GM12874 (cell line): ENCODE results near the gene ST8SIA4.

Experiments used
- TF ChIP-seq, protein P1 (sequence below): IDR thresholded peaks from 2 replicates; pipeline ENCODE4 v1.5.1; 2011; ENCODE audit warnings: low read depth, mild to moderate bottlenecking, control low read depth, low read length, moderate library complexity; ENCODE audit not compliant: insufficient read depth

The ST8SIA4 gene

DNA sequence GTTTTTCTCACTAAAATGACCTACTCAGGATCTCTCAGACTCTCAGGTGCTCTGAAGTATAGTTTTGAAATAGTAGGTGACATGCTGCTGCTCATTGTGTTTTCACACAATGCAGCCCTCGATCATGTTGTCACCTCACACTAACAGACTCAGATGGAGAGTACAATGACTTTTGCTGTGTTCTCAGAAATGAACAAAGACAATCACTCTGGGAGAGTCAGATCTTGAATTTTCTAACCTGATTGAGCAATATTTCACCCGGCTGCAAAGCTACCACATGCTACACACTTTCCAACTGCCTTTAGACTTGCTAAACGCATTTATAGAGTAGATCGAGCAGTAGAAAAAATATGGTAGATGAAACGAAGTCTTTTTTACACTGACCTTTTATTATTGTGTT lies 113.4 kb downstream of the ST8SIA4 start:
- TF ChIP-seq, protein P1, sequence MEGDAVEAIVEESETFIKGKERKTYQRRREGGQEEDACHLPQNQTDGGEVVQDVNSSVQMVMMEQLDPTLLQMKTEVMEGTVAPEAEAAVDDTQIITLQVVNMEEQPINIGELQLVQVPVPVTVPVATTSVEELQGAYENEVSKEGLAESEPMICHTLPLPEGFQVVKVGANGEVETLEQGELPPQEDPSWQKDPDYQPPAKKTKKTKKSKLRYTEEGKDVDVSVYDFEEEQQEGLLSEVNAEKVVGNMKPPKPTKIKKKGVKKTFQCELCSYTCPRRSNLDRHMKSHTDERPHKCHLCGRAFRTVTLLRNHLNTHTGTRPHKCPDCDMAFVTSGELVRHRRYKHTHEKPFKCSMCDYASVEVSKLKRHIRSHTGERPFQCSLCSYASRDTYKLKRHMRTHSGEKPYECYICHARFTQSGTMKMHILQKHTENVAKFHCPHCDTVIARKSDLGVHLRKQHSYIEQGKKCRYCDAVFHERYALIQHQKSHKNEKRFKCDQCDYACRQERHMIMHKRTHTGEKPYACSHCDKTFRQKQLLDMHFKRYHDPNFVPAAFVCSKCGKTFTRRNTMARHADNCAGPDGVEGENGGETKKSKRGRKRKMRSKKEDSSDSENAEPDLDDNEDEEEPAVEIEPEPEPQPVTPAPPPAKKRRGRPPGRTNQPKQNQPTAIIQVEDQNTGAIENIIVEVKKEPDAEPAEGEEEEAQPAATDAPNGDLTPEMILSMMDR = no peak

DNA sequence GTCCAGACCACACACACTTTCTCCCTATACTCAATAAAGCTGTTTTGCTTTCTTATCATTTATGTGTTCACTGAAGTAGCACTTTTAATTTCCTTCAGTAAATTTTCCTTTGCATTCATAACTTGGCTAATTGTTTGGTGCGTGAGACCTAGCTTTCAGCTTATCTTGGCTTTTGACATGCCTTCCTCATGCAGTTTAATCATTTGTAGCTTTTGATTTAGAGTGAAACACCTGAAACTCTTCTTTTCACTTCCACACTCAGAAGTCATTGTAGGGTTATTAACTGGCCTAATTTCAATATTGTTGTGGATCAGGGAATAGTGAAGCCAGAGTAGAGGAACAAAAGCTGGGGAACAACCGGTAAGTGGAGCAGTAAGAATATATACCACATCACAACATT lies 114.7 kb downstream of the ST8SIA4 start:
- TF ChIP-seq, protein P1 = no peak

DNA sequence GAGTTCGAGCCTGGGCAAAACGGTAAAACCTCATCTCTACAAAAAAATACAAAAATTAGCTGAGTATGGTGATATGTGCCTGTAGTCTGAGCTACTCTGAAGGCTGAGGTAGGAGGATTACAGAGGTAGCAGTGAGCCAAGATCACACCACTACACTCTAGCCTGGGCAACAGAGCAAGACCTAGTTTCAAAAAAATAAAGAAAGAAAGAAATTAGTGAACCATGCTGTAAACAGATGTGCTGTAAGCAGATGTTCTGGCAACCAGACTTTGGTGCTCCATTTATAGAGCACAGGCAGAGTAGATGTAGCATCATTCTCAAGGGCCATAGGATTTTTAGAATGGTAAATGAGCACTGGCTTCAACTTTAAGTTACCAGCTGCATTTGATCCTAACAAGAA lies 115.4 kb downstream of the ST8SIA4 start:
- TF ChIP-seq, protein P1 = no peak

DNA sequence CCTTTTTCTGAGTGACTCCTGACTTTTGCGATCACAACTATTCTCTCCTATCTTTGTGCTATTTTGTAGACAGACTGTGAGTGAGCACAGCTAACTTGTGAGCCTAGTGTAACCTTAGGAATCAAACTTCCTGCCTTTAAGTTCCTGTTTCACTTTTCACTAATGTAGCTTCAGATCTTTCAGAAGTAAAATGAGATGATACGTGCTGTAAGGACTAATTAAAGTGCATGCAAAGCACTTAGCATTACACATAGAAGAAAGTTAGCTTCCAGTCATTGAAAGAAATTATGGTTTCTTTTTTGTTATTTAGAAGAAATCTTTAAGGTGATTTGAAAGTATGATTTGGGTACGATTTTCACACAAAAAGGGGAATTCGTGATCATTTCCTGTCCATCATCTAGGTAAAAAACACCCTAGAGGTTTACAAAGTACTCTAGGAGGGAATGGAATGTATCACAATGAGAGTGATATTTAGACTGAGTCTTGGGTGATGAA lies 122.7 kb downstream of the ST8SIA4 start:
- TF ChIP-seq, protein P1 = no peak

DNA sequence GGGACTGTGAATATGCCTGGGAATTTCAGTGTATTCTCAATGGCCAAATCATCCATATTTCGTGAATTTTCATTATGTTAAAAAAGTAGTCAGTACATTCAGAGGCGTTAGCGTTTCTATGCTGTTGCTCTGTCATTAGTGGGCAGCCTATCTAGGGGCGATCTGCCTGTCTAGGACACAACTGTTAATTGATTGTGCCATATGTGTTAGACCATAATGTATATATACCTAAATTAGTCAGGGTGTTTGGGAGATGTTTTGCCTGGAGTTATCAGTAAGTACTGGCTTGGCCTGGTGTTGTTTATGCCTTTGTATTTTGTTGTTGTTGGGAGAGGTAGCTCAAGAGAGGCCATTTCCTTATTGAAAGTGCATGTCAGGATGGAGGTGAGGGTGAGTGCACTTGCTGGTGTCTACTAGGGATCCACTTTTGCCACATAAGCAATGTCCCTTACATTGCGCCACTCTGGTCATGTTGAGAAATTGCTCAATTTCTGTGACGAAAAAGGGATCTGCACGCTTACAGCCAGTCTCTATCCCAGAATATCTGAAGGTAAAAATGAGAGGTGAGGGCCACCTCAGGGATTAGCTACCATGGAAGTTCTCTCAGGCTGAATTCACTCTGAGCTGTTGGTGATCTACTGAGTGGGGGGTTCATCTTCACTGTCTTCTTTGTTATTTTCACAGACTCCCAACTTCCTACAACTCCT lies 123.3 kb downstream of the ST8SIA4 start:
- TF ChIP-seq, protein P1 = no peak

DNA sequence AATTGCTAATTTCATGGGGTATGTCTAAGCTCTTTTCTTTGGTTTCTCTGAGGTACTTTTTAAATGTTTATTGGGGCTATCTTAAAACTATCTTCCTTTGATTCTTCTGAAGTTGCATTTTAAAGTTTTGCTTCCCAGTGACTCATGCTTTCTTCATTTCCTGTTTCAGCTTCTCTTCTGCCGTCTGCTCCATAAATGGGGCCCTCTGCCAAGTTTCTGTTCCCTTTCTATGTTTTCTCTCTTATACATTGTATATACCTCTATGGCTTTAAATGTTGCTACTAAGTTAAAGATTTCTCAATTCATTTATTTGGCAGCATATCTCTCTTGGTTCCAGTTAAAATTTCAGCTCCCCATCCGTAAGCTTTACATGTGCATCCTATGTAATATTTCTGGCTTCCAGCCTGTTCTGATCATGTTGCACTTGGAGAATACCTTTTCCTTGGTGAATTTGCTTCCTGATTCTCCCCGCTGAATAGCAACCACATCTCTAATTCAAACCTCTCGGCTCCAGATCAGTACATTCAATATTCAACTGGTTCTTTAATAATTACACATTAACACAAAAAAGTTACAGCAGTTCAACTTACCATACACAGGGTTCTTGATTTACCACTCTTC lies 125.3 kb downstream of the ST8SIA4 start:
- TF ChIP-seq, protein P1 = no peak

DNA sequence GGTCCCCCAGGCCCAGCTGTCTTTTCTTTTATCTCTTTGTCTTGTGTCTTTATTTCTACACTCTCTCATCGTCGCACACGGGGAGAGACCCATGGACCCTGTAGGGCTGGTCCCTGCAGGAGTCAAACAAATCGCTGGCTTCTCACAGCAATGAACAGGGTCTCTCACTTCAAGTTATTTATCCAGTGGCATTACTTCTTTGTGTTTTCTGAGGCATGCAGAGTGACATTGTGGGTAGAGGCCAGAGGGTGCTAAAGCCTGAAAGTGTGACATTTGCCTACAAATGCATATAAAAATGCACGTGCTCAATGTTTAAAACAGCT lies 127.6 kb downstream of the ST8SIA4 start:
- TF ChIP-seq, protein P1 = no peak
